Lower leg skin (tissue), 3 donors: Measurements from ENCODE around the gene SLC16A13.

Source experiments
- CTCF ChIP-seq, 3 donors: fragments of 450-650 bp; IDR thresholded peaks; one replicate each; pipeline ENCODE4 v1.5.1; 2016; ENCODE audit warnings: antibody characterized with exemption in 3 of 3, mild to moderate bottlenecking in 3 of 3, moderate library complexity in 2 of 3
- POLR2A ChIP-seq, 2 donors: fragments of 450-650 bp; IDR thresholded peaks; one replicate each; pipeline ENCODE4 v1.6.1; 2016 to 2017; ENCODE audit warnings: antibody characterized with exemption in 2 of 2, mild to moderate bottlenecking in 1 of 2, moderate library complexity in 1 of 2

- TF ChIP-seq CTCF (IDR thresholded peaks at IDR 0.05), result no peak
- no peak for TF ChIP-seq POLR2A (IDR thresholded peaks at IDR 0.05)
Observed at GRCh38 chr17:7058831-7059447, 23.1 kb downstream of the SLC16A13 start.
